HTERT RPE-1 (cell line): Measurements from ENCODE around the gene SNAP23.

ENCODE experiments used
- in situ Hi-C: fragments of 300-500 bp; cut with MboI; formaldehyde crosslinking; loops from 4 replicates; pipeline ENCODE4 v1.14.3; 2020; ENCODE audit warnings: low sequenced_read_pairs

Gene SNAP23

GRCh38 chr15:42494998-42495360 lies 455 bp upstream of the SNAP23 start:
- in situ Hi-C loops: no loop called here

- in situ Hi-C loops: no loop called here
Measured at GRCh38 chr15:42498212-42499068, 3.0 kb downstream of the SNAP23 start.

DNA sequence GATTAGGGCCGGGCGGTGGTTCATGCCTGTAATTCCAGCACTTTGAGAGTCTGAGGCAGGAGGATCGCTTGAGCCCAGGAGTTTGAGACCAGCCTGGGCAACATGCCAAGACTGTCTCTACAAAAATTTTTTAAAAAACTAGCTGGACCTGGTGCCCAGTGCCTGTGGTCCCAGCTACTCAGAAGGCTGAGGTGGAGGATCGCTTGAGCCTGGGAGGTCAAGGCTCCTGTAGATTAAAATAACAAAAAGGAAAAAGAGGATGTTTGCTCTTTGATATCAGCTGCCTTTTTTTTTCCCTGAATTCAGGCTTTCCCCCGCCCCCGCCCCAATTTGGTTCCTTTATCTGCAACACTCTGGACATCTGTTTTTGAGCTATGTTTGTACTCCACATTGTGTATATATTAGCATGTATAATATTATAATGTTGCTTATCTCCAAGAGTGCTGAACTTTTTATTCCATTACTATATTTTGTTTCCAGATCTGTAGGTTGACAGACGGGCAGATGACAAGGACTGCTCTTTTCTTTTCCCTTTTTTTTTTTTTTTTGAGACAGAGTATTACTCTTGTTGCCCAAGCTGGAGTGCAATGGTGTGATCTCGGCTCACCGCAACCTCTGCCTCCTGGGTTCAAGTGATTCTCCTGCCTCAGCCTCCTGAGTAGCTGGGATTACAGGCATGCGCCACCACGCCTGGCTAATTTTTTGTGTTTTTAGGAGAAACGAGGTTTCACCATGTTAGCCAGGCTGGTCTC lies 4.6 kb downstream of the SNAP23 start:
- in situ Hi-C loops: no loop called here

DNA sequence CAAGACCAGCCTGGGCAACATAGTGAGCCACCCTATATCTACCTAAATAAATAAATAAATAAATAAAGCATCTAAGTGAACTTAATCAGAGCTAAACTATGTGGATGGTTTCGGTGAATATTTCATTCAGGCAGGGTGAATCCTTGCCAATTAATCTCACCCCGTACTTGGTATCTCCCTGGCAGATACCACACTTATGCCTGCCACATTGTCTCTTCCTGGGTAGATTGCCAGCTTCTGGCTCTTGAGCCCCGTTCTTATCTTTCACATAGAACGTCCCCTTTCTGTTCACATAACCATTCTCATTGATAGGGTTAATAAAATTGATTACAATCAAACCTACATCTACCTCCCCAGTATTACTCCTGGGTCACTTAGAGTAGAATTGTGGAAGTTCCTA lies 7.0 kb downstream of the SNAP23 start:
- in situ Hi-C loops: no loop called here

DNA sequence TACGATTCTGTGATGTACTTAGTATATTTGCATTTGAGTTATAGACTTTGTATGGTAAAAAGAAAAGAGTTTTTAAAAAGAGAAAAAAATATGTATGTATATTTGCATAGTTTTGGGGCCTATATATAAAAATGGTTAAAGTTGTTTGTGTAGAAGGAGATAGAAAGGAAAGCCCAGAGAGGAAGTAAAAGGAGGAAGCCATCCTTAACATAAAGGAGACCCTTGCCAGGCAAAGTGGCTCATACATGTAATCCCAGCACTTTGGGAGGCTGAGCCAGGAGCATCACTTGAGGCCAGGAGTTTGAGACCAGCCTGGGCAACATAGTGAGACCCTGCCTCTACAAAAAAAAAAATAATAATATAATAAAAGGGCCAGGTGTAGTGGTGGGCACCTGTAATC lies 8.4 kb downstream of the SNAP23 start:
- in situ Hi-C loops: no loop called here

- in situ Hi-C loops: no loop called here
Measured at GRCh38 chr15:42504631-42505030, 9.2 kb downstream of the SNAP23 start.

DNA sequence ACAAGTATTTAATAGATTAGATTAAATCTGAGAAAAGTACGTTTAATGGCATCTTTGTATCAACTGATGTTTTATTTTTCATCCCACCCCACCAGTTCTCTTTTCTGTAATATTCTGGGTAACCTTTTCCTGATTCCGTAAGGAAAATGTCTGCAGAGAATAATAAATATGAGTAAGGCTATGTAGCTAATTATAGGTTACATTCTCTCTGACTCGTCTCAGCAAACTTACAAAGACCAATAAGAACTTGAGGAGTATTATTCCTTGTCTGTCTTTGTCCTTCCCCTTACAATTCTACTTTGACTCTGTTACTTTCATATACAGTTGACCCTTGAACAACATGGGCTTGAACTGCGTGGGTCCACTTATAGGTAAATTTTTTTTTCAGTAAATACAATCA lies 12.1 kb downstream of the SNAP23 start:
- in situ Hi-C loops: no loop called here

DNA sequence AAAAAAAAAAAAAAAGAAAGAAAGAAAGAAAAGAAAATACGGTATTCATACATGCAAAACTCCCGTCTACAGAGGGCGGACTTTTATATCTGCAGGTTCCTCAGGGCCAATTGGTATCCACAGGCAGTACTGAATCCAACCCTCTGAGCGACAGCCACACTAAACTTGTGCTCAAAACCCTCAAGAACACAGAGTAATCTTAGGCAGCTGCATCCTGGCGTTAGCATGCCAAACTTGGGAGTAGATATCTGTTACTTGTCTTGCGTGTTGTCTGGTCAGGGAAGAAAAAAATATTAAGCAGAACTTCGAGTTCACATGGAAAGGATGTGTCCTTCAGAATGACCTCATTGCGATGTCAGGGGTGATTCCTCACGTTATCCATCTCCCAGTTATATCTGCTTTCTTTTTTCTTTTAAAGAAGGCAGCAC lies 12.8 kb downstream of the SNAP23 start:
- in situ Hi-C loops: no loop called here

- in situ Hi-C loops: no loop called here
Measured at GRCh38 chr15:42510258-42511006, 15.0 kb downstream of the SNAP23 start.

DNA sequence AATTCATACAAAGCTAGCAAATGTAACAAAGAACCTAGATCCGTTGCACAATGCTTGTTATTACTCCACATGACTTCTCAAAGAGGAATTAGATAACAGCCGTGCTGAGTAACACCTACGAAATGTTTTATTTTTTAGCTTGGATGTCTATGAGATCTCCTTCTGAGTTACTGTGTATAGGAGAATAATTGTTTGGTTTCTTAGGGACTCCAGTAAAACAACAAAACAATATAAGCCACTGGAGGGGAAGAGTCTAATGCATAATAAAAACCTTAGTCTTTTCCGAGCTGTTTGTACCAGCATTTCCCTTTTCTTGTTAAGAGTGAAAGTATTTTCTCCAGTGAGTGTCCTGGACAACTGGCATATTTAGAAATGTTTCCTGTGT lies 15.6 kb downstream of the SNAP23 start:
- in situ Hi-C loops: no loop called here

DNA sequence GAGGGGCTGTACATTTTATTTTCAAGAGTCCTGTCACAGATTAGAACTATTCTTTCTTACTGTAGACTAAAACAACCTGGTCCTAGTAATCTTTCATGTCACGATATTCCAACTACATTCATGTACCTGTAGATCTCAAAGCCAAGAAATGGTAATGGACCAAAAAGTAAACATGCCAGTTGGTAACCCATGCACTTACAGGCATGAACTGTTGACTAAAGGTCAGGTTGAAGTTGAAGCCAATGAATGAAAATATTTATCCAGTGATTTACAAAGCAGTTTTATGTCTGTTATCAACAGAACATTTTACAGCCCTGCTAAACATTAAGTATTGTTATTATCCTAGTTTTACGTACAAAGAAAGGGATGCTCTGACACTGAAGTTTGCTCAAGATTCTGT lies 27.9 kb downstream of the SNAP23 start:
- in situ Hi-C loops: no loop called here

GRCh38 chr15:42528970-42529369 lies 33.5 kb downstream of the SNAP23 start:
- in situ Hi-C loops: no loop called here

GRCh38 chr15:42533246-42533645 lies 37.8 kb downstream of the SNAP23 start:
- in situ Hi-C loops: no loop called here

DNA sequence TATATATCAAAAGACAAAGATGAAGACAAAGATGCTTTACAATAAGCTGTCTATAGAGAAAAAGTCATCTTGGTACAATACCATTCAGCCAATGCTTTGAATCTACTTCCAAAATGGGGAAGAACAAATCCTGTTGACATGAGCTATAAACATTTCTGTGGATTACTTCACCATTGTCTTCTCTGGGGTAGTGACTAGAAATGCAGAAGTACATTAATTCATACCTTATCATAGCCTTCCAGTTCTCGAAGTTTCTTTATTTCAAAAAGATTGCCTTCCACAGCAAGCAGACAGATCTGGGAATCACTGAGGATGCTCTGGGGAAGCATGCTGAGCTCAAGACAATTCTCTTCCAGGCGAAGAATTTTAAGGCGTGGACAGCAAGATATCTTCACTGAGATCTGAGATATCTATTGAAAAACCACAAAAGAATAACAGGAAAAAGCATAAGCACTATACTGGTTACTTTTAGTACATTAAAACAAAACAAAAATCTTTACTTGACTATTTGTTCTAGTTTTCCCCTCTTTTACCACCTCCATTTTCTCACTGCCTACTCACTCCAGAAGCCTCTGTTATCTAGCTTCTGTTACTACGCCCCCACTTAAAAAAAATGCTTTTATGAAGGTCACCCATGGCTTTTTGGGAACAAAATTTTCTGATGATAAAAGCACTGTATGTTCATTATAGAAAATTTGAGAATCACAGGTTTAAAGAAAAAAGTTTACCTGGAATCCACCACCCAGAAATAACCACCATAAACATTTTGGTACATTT lies 49.6 kb downstream of the SNAP23 start:
- in situ Hi-C loops: no loop called here

DNA sequence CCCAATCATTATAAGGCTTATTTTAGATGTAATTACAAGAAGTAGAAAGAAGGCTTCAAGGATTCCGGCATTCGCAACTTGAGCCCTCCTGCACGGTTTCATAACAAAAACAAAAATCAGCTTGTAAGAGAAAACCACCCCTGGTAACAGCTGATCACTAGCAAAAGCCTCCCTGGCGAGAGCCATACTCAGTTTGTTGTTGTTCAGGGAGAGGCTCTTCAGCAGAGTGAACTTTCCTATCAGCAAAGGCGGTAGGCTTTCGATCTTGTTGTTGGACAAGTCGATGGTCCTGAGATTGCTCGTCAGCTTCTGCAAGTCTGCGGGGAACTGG lies 52.4 kb downstream of the SNAP23 start:
- in situ Hi-C loops: no loop called here

- in situ Hi-C loops: no loop called here
Measured at GRCh38 chr15:42548249-42549031, 53.0 kb downstream of the SNAP23 start, which contains the start of the genes HAUS2 and LRRC57. Gene HAUS2, plus strand, starts transcription at chr15:42548838. Its CDS starts 35 bp downstream, at chr15:42548873. Gene LRRC57, minus strand, starts transcription at chr15:42548793. Its CDS starts 359 bp downstream, at chr15:42548434.

- in situ Hi-C loops: no loop called here
Measured at GRCh38 chr15:42549032-42549491, 53.6 kb downstream of the SNAP23 start.

DNA sequence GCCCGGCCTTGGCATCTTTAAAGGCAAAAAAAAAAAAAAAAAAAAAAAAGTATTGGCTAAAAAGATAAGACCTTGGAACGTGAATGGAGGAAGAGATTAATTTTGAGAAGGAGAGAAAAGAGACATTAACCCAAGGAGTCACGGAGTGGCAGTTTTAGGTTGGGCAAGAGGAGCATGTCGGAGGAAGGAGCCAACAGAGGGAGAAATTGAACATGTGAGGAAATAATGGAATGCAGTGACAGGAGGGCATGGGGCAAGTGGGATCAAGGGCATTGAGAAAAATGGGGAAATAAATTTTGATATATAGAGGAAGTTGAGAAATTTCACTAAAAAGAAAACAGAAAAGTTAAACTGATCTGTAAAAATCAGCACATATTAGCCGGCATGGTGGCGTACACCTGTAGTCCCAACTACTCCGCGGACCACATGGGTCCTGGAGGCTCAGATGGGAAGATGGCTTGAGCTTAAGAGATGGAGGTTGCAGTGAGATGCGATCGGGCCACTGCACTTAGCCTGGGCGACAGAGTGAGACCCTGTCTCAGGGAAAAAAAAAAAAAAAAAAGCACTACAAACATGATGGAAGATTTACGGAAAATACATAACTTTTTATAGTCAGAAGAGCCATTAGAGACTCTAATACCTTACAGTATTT lies 54.4 kb downstream of the SNAP23 start:
- in situ Hi-C loops: no loop called here

DNA sequence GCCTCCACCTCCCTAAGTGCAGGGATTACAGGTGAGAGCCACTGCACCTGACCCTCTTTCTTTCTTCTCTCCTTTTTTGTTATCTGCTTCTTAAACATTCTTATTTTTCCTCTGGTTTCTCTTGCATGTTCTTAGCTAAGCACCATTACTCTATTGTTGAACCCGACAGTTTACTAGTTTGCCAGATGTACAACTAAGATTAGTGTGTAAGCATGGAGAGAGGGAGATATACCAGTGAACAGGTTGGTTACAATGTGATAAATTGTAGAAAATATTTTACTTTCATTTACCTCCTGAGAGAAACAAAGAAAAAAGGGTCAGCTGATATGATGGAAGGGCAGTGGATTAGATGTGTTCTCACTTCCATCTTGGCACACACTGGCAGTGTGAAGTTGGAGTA lies 58.1 kb downstream of the SNAP23 start:
- in situ Hi-C loops: no loop called here
